K562 (cell line): ENCODE results near the gene SVEP1.

Source experiments
- BRCA1 ChIP-seq, 2 experiments: fragments of 450-650 bp in 1 of 2; sonication (generic) in 1 of 2; formaldehyde crosslinking in 1 of 2; IDR thresholded peaks; 2 replicates each; pipeline versions ENCODE4 v1.5.0 to v1.6.1; 2017 to 2020; ENCODE audit warnings: mild to moderate bottlenecking in 1 of 2, missing genetic modification reagents in 1 of 2
- CC2D1A ChIP-seq: fragments of 450-650 bp; IDR thresholded peaks from 2 replicates; pipeline ENCODE4 v1.6.1; 2017; ENCODE audit warnings: mild to moderate bottlenecking
- EZH2 ChIP-seq: IDR thresholded peaks from 2 replicates; pipeline ENCODE4 v1.6.1; 2012; ENCODE audit warnings: low read depth, mild to moderate bottlenecking, inconsistent platforms, low read length, borderline replicate concordance
- FOXA1 ChIP-seq: fragments of 450-650 bp; IDR thresholded peaks from 2 replicates; pipeline ENCODE4 v1.6.1; 2016; ENCODE audit warnings: mild to moderate bottlenecking, borderline replicate concordance
- JUND ChIP-seq, 2 experiments: IDR thresholded peaks; 2 replicates in 1 of 2; 3 replicates in 1 of 2; pipeline ENCODE4 v1.6.1; 2011; ENCODE audit warnings: borderline replicate concordance in 2 of 2, low read depth in 2 of 2, low read length in 2 of 2, improper control_type of control experiment in 1 of 2, missing biosample characterization in 1 of 2, missing genetic modification characterization in 1 of 2, missing genetic modification reagents in 1 of 2
- NR4A1 ChIP-seq, 2 experiments: fragments of 250-450 bp in 1 of 2; fragments of 450-650 bp in 1 of 2; sonication (Bioruptor Pico) in 1 of 2; IDR thresholded peaks; 2 replicates each; pipeline versions ENCODE4 v1.4.0 to v1.6.1; 2016 to 2020; ENCODE audit warnings: mild to moderate bottlenecking in 2 of 2, missing compliant biosample characterization in 1 of 2, missing genetic modification characterization in 1 of 2, moderate library complexity in 1 of 2
- PHF8 ChIP-seq: fragments of 200-600 bp; sonication (generic); IDR thresholded peaks from 2 replicates; pipeline ENCODE4 v1.6.1; 2012; ENCODE audit warnings: mixed run types, mild to moderate bottlenecking, inconsistent platforms, low read length, moderate library complexity, borderline replicate concordance
- ZBED1 ChIP-seq: IDR thresholded peaks from 2 replicates; pipeline ENCODE4 v1.6.1; 2014
- ZNF384 ChIP-seq: IDR thresholded peaks from 2 replicates; pipeline ENCODE4 v1.6.1; 2012; ENCODE audit warnings: low read depth, low read length, improper control_type of control experiment
- ZNF668 ChIP-seq: fragments of 250-450 bp; sonication (Bioruptor Pico); IDR thresholded peaks from 2 replicates; pipeline ENCODE4 v1.8.0; 2022; ENCODE audit warnings: mild to moderate bottlenecking, inconsistent platforms
- TF ChIP-seq, protein P1 (sequence below), 3 experiments: IDR thresholded peaks in 2 of 3; conservative IDR thresholded peaks in 1 of 3; 2 replicates each; pipeline ENCODE4 v1.5.1; 2011 to 2012; ENCODE audit warnings: low read length in 3 of 3, mild to moderate bottlenecking in 3 of 3, control low read depth in 2 of 3, improper control_type of control experiment in 1 of 3, inconsistent platforms in 1 of 3, low read depth in 1 of 3, mixed read lengths in 1 of 3, moderate library complexity in 1 of 3; ENCODE audit not compliant: insufficient read depth in 2 of 3
- TF ChIP-seq, protein P2 (sequence below): sonication (generic); formaldehyde crosslinking; IDR thresholded peaks from 2 replicates; pipeline ENCODE4 v1.9.0; 2022; ENCODE audit warnings: mild to moderate bottlenecking, missing genetic modification reagents
- TF ChIP-seq, protein P3 (sequence below), 2 experiments: fragments of 450-650 bp in 1 of 2; sonication (generic) in 1 of 2; formaldehyde crosslinking in 1 of 2; IDR thresholded peaks in 1 of 2; conservative IDR thresholded peaks in 1 of 2; 2 replicates each; pipeline versions ENCODE4 v1.6.1 to v1.8.1; 2016 to 2023; ENCODE audit warnings: mild to moderate bottlenecking in 2 of 2, moderate library complexity in 2 of 2, inconsistent platforms in 1 of 2, missing genetic modification reagents in 1 of 2

DNA sequence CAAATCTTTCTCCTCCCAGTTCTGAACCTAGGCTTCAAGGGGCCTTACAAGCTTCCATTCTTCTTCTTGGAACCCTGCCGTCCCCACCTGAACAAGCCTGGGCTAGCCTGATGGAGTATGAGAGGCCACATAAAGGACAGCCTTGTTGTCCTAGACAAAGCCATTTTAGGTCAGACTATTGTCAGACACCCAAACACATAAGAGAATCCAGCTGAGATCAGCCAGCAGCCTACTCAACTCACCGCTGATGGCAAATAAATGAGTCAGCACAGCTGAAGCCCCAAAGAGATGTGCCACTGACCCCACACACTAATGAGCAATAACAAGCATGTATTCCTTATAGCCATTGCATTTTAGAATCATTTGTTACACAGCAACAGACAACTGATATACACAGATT lies 33.8 kb downstream of the SVEP1 start:
- TF ChIP-seq ZBED1 = no peak
- TF ChIP-seq ZNF668 (CRISPR knock-in tag) = no peak
- no peak for TF ChIP-seq EZH2
- TF ChIP-seq ZNF384 = no peak
- TF ChIP-seq BRCA1 (IDR thresholded peaks at IDR 0.05) = no peak
- no peak for TF ChIP-seq BRCA1 (CRISPR knock-in tag; IDR thresholded peaks at IDR 0.05)
- no peak for TF ChIP-seq NR4A1 (CRISPR knock-in tag; IDR thresholded peaks at IDR 0.05)
- TF ChIP-seq NR4A1 (tag; IDR thresholded peaks at IDR 0.05) = no peak
- TF ChIP-seq FOXA1 = no peak
- TF ChIP-seq, protein P1, sequence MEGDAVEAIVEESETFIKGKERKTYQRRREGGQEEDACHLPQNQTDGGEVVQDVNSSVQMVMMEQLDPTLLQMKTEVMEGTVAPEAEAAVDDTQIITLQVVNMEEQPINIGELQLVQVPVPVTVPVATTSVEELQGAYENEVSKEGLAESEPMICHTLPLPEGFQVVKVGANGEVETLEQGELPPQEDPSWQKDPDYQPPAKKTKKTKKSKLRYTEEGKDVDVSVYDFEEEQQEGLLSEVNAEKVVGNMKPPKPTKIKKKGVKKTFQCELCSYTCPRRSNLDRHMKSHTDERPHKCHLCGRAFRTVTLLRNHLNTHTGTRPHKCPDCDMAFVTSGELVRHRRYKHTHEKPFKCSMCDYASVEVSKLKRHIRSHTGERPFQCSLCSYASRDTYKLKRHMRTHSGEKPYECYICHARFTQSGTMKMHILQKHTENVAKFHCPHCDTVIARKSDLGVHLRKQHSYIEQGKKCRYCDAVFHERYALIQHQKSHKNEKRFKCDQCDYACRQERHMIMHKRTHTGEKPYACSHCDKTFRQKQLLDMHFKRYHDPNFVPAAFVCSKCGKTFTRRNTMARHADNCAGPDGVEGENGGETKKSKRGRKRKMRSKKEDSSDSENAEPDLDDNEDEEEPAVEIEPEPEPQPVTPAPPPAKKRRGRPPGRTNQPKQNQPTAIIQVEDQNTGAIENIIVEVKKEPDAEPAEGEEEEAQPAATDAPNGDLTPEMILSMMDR (IDR thresholded peaks at IDR 0.05 in 2 of 3, conservative IDR thresholded peaks at IDR 0.05 in 1 of 3; ENCODE audit: insufficient read depth in 2 of 3, low read depth in 1 of 3, low read length in 3 of 3) = no peak
- TF ChIP-seq, protein P2, sequence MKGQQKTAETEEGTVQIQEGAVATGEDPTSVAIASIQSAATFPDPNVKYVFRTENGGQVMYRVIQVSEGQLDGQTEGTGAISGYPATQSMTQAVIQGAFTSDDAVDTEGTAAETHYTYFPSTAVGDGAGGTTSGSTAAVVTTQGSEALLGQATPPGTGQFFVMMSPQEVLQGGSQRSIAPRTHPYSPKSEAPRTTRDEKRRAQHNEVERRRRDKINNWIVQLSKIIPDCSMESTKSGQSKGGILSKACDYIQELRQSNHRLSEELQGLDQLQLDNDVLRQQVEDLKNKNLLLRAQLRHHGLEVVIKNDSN (CRISPR knock-in tag) = no peak
- no peak for TF ChIP-seq CC2D1A
- TF ChIP-seq, protein P3, sequence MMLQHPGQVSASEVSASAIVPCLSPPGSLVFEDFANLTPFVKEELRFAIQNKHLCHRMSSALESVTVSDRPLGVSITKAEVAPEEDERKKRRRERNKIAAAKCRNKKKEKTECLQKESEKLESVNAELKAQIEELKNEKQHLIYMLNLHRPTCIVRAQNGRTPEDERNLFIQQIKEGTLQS (IDR thresholded peaks at IDR 0.05) = no peak
- TF ChIP-seq, protein P3 (CRISPR knock-in tag; conservative IDR thresholded peaks at IDR 0.05) = no peak
- no peak for TF ChIP-seq JUND (IDR thresholded peaks at IDR 0.05; ENCODE audit: borderline replicate concordance, low read depth, low read length)
- no peak for TF ChIP-seq JUND (tag; IDR thresholded peaks at IDR 0.05; ENCODE audit: borderline replicate concordance, low read depth, low read length)
- no peak for TF ChIP-seq PHF8
